Activated effector memory CD4-positive, alpha-beta T cell treated with Interleukin-2 at 50 U/mL for 16 hours (primary cell): ENCODE results near the gene GRIFIN.

Source experiments
- DNase-seq: peaks from one replicate; pipeline ENCODE4 v3.0.0-alpha.2; 2020

Gene GRIFIN

GRCh38 chr7:2512179-2512661, 36.0 kb upstream of the GRIFIN start:
- no peak for DNase-seq

GRCh38 chr7:2511769-2512168, 35.6 kb upstream of the GRIFIN start:
- no peak for DNase-seq

GRCh38 chr7:2510909-2511768, 34.9 kb upstream of the GRIFIN start:
- peak; percentile 51 for DNase-seq

- no peak for DNase-seq
Observed at GRCh38 chr7:2510130-2510776, 34.1 kb upstream of the GRIFIN start.

GRCh38 chr7:2509298-2509906, 33.2 kb upstream of the GRIFIN start:
- DNase-seq, result no peak

- DNase-seq, result peak; percentile 80
Observed at GRCh38 chr7:2508327-2509215, 32.4 kb upstream of the GRIFIN start.

- no peak for DNase-seq
Observed at GRCh38 chr7:2507917-2508306, 31.7 kb upstream of the GRIFIN start.

- no peak for DNase-seq
Observed at GRCh38 chr7:2507208-2507916, 31.2 kb upstream of the GRIFIN start.

- DNase-seq, result no peak
Observed at GRCh38 chr7:2505401-2505800, 29.2 kb upstream of the GRIFIN start.

- no peak for DNase-seq
Observed at GRCh38 chr7:2504889-2505375, 28.7 kb upstream of the GRIFIN start.

GRCh38 chr7:2504128-2504888, 28.1 kb upstream of the GRIFIN start:
- no peak for DNase-seq

- no peak for DNase-seq
Observed at GRCh38 chr7:2503056-2503941, 27.1 kb upstream of the GRIFIN start.

GRCh38 chr7:2502647-2502966, 26.4 kb upstream of the GRIFIN start:
- DNase-seq, result no peak

GRCh38 chr7:2501947-2502646, 25.9 kb upstream of the GRIFIN start:
- no peak for DNase-seq

GRCh38 chr7:2500701-2501100, 24.5 kb upstream of the GRIFIN start:
- DNase-seq, result no peak

GRCh38 chr7:2499719-2500430, 23.7 kb upstream of the GRIFIN start:
- DNase-seq, result no peak

- DNase-seq, result no peak
Observed at GRCh38 chr7:2499181-2499580, 23.0 kb upstream of the GRIFIN start.

GRCh38 chr7:2498708-2499107, 22.5 kb upstream of the GRIFIN start:
- DNase-seq, result no peak
